Measurements from ENCODE around the gene POLL.
A peak's percentile ranks its signal among the peaks of the same experiment; 100 is the strongest.
"Not testable (repeated sequence)": the region's sequence is repeated elsewhere in the genome, so short reads cannot be mapped to it uniquely, and the experiment has no call there.

POLL gene

DNA sequence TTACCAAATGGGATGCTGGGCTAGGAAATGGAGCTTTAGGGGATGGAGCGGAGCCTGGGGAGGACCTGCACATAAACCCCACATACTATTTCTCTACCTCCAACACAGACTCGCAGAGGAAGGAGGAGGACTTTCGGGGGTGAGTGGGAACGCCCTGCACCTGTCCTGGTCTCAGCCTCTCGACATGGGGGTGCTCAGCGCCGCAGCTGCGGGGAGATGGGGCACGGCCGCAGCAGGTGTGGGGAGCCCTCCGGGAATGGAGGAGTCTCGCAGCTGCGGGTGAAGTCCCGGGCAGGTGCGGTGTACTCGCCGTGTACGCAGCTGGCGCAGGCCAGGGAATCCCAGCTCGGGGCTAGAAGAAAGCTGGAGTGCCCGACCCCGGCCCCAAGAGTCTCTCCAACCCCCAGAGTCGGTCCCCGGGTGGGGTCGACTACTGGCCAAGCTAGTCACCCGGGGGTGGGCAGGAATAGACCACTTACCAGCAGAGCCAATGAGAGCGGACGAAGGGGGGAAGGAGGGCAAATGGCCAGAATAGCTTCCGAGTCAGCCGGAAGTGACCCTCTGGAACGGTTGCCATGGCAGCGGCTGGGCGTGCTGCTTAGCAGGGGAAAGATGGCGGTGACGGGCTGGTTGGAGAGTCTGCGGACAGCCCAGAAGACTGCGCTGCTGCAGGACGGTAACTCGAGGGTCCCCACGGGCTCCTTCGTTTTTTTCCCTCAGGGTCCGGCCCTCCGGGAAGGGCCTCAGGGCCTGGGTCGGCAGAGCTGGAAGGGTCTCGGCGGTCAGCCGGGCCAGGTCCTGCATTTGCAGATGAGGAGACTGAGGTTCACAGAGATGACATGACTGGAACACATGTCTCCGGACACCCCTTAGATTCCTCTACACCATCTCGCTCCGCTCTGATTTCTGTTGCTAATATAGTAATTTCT is at the start of gene POLL, which contains the start of gene DPCD:
Gene POLL, minus strand, starts transcription at position 533 of the 929 bp plus-strand sequence. CDS start 897 bp downstream, outside the sequence.
Gene DPCD, plus strand, starts transcription at position 597 of the 929 bp plus-strand sequence. Its CDS starts 16 bp downstream, at position 613.
- peak; percentile 84 for DNase-seq (ENCODE audit: low read depth, low spot score)

DNA sequence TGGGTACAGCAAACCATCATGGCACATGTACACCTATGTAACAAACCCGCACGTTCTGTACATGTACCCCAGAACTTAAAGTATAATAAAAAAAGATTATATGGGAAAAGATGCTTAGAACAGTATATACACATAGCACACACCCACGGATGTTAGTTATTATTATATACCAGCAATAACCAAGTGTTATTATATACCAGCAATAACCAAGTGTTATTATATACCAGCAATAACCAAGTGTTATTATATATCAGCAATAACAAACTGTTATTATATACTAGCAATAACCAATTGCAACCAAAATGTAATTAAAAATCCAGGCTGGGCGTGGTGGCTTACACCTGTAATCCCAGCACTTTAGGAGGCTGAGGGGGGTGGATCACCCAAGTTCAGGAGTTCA is 45.5 kb upstream of the POLL start:
- not testable (repeated sequence) for DNase-seq (ENCODE audit: low read depth, low spot score)

DNA sequence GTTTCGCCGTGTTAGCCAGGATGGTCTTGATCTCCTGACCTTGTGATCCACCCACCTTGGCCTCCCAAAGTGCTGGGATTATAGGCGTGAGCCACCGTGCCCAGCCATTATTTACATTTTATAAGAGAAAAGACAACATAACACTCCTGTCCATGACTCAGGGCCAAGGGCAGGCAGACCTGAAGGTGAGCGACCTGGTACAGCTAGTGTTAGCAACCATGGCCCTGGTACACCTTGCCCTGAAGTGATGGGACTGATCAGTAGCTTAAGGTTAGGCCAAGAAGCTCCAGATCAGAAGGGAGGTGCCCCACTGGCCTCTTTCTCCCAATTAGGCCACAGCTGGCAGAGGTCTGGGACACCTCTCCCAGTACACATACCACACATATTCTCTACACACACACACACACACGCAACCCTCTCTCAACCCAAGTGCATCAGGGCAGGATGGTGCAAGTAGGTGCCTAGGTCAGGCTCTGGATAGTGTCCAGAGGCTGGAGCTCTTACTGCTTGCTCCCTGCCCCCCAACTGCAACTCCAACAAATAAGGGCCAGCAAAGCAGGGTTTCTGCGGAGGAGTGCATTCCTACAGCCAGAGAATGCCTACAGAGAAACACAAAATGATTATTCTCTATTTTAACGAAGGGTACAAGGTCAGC is 43.9 kb upstream of the POLL start:
- no peak for DNase-seq (ENCODE audit: low read depth, low spot score)

DNA sequence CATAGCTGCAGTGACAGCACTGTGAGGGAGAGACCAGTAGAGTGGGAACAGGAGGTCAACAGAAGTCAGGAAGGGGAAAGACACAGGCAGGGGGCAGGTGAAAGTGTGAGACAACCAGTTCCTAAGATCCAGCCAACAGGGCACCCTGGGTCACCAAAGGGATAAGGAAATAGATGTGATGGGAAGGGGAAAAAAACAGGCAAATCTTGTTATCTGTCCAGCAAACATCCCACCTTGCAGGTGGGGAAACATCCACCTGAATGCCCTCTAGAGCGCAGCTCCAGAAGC is 42.5 kb upstream of the POLL start:
- no peak for DNase-seq (ENCODE audit: low read depth, low spot score)

DNA sequence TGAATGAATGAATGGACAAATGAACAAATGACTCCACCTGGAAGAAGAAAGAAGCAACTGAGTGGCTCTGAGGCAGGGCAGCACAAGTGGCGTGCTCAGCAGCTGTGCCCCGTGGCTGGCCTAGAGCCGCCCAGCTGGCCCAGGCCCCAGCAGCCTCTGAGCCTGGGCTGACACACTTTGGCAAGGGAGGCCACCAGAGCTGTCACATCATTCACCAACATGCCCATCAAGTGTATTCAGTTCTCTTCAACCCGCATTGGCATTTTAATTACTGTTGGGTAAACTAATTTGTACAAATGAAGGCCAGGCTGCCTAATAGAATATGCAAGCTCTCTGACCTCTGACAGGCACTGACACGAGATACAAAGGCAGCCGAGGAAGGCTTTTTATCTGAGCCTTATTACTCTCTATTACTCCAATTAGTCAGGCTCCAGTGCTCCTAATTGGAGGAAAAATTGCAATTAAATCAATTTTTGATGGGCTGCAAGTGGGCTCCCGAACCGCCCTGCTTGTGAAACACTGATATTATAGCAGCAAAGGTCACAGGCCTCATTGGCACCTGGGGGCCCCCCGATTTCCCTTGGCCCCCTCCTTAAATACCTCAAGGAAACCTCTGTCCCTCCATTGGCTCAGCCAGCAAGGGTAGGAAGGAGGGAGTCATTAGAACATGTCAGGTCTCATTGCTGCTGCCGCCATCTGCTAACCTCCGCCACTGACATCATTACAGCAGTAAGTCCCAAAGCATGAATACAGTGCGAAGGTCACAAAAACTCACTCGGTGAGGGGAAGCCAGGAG is 42.0 kb upstream of the POLL start:
- no peak for DNase-seq (ENCODE audit: low read depth, low spot score)

DNA sequence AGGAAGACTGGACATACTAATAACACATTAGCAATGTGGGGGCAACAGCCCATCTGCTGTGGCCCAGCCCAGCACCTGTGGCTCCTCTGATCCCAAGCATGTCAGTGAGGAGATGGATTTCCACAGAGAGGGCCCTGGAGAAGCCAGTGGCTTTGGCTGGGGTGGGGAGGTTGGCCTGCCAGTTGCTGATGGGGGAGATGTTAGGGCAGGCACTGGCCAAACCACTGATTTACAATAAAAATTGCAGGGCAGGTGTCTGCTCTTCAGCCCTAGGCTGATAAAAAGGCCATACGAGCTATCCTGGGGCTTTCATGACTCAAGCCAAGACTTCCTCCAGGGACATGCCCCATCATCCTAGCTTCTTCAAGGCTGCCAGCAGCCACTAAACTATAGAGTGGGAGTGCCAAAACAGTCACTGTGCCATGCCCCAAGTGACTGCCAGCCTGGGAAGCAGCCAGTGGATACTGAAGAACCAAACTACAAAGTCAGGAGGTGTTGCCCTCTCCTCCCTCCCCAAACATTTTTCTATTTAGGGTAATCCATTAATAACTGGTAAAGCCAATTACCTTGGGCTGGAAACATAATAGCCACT is 37.9 kb upstream of the POLL start:
- no peak for DNase-seq (ENCODE audit: low read depth, low spot score)

DNA sequence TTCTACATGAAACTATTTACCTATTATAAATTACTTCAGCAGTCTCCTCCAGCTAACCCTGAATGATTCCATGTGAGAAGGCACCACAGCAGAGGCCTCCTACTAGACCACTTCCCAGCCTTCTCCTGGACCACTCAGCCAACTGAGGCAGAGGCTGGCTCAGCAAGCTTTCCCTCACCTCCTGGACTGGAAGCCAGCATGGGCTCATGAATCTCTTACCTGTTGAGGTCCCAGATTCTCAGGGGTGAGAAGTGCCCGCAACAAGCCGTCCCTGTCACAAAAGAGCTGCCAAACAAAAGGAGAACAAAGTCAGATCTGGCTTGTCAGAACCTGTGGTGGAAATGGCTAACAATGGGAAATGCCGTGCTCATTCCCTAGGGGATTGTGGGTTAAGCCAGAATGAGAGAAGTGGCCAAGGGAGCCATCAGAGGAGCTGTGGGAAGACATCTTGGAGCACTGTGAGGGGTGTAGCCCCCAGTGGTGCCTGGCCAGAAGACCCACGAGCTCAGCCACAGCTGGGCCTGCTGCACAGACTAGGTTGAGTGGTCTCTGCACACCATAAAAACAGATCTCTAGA is 36.6 kb upstream of the POLL start:
- DNase-seq (ENCODE audit: low read depth, low spot score) = no peak

DNA sequence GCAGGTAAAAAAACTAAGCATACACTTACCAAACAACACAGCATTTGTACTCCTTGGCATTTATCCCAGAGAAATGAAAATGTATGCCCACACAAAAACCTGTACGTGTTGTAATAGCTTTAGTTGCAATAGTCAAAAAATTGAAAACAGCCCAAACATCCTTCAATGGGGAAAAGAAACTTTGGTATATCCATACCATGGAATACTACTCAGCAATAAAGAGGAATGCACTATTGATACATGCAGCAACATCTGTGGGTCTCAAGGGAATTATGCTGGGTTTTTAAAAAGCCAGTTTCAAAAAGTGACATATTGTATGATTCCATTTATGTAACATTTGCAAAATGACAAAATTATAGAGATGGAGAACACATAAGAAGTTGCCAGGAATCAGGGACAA is 35.5 kb upstream of the POLL start:
- no peak for DNase-seq (ENCODE audit: low read depth, low spot score)

DNA sequence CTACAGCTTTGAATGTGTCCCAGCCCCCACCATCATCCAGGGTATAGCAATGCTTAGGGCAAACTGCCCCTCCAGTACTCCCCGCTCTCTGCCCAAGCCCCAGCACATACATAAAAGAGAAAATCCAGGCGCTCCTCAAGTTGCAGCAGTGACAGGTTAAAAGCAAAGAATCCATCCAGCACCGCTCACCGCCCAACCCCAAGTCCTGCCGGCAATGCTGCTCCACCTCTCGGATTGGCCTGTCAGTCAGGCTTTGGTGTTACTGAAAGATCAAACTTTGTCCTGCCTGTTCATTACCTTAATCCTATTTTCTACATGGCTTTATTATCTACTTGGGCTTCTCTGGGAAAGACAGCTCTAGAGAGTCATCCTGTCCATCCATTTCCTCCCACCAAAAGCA is 31.9 kb upstream of the POLL start:
- DNase-seq (ENCODE audit: low read depth, low spot score) = no peak

DNA sequence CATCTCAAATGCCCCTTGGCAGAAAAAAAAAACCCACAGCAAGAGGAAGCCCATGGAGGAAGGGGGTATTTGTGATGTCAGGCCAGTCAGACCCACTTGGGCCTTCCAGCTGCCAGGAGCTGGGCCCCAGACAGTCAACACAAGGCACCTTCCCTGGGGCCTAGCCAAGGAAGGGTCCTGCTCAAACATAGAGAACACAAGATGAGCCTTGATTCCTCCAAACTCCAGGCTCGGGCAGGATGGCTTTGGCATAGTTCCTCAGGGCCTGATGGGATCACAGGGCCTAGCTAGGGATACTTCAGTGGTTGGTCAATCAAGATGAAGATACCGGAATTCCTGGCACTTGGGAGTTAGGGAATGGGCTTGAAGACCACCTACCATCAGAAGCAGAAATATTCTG is 30.8 kb upstream of the POLL start:
- no peak for DNase-seq (ENCODE audit: low read depth, low spot score)

DNA sequence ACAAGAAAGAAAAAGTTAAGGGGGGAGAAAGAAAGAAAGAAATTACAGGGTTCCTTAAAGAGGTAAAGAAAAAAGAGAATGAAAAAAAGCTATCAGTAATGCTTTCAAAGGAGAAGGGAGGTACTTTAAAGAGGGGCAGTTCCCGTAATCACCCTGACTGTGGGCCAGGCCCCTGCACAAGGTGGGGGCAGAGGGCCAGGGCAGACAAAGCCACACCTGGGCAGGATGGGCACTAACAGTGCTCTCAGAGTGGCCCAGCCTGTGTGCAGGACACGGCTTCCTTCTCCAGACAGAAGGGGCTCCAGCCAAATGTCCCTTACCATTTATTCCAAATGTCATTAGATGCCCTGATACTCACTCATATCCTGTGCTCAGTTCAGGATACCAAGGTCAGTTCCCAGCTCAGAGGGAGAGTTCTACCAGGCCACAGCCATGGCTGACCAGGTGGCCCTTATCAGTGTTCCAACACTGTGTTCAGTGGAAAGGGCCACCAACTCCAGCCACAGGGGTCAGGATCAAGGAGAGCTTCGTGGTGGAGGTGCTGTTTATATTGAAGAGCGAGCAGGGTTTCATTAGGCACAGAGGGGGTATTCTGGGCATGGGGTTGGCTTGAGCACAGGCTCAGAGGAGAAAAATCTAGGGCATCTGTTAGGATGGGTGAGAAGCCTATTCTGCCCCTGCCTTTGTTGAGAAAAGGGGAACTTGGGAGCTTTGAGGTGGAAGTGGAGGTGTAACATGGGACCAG is 29.9 kb upstream of the POLL start:
- no peak for DNase-seq (ENCODE audit: low read depth, low spot score)

DNA sequence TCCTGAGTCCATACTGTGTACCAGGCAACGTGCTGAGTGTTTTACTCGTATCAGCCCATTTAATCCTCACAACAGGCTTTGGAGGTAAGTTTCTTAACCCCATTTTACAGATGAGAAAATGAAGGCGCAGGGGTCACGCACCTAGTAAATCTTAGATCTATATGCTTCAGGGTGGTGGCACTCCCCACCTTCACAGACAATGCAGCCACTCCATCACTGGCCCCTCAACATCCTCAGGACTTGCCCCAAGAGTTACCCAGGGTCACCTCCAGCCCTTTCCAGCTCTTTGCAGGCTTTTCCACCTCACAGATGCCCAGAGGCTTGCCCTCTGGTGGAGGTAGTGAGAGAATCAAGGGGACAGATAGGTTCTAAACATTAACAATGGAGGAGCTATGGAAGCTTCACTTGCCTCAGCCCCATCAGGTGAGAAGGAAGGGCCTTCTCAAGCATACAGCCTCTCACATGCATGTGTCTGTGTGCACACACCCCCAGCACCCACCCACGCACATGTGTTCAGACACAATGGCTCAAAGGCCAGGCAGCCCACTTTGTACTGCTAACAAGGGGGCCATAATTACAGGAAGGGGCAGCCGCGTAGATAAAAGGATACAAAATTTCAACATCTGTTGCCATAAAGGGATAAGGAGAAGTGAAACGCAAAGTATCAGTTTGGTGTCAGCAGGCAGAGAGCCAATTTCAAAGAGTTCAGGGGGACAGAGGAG is 29.2 kb upstream of the POLL start:
- no peak for DNase-seq (ENCODE audit: low read depth, low spot score)

DNA sequence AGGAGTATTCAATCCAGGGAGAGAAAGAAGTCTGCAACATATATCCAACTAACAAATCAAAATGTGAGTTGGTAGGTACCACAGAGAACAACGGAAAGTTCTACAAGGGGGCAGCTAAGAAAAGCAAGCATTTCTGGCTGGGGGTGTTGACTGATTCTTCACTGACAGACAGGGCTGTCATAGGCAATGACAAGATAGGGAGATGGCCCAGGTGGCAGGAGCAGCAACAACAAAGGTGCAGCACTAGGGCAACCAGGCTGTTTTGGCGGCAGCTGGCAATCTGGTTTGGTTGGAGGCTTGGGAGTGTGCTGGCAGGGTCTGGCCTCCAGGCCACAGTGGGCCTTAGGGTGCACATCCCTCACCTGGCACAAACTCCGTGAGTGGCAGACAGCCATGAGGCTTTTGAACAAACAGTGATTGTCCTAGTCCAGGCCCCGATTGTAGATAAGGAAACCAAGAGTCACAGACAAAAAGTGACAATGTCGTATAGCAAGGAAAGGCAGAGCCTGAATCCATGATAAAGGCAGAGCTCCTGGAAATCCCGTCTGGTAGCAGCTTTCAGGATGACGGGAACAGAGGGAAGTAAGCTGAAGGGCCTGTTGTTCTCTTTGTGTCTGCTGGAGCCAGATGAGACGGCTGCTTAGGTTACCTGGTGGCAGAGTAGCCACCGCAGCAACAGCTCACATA is 28.5 kb upstream of the POLL start:
- no peak for DNase-seq (ENCODE audit: low read depth, low spot score)

DNA sequence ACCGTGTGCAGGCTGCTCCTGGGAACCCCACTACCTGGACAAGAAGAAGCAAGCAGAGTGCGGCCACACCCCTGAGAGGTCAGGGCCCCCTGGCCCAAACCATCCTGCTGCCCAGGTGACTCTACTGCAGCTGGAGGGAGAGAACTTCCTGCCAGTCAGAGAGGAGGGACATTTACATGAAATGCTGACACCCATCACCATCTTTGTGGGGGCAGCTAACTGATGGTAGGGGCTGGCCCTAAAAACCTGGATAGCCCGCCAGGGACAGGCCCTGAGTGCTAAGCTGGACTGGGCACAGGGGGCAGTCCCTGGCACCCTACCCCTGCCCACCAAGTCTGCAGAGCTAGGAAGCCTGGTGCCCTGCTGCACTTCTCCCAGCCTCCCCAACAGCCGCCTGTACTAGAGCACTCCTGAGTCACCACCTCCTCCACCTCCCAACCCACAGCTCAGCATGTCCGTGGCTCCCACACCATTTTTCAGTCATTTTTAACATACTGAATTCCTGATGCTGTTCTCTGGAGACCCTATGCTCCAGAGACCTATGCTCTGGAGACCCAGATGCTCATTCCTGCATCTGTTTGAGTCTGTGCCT is 27.6 kb upstream of the POLL start:
- no peak for DNase-seq (ENCODE audit: low read depth, low spot score)

DNA sequence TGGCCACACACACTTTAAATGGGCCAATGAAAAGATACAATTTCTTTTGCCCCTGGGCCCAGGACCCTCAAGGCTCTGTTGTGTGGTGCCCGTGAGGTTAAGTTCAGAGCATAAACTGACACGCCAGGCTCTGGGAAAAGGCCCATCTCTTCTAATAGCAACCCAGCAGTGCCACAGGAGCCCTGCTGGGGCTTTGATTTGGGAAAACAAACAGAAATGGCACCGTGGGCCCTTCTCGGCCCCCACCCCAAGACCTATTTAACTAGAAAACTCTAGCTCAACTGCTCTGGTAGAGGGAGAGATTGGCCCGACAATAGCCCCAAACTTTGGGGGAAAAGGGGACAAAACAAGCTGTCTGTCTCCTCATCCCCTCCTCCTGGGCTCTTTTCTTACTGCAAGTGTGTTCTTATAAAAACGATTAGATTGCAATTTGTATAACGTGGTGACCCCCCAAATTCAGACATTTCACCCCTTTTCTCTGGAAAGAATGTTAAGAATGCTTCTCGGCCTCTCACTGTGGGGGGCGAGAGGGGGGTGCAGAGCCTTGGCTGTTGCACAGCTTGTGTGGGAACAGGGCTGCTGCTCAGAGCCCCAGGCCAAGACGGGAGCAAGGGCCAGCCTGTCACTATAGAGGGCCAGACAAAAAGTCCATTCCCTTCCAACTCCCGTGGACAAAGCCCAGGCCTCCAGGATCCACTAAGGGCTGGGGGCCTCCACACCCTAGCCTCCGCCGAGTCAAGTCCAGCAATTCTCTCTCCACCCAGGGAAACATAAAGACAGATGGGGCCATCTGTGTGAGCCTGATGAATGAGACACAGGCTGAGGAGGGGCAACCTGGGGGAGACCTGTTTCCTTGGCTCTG is 26.8 kb upstream of the POLL start:
- no peak for DNase-seq (ENCODE audit: low read depth, low spot score)

DNA sequence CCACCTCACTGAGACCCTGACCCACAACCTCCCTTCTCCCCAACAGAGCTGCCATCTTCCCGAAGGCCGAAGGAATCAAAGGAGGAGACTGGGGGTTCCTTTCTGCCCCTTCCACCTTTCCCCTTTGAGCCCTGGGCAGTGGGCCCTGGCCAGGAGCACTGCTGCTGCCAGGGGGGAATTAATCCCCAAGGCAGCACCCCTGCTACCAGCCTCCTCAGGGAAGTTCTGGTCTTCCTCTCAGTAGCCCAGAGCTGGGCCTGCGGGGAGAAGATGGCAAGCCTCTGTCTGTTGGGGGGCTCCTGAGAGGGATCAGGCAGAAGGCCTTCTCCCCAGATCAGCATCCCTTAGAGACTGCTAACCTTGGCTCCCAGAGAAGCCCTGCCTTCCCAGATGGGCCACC is 25.6 kb upstream of the POLL start:
- DNase-seq (ENCODE audit: low read depth, low spot score) = no peak

DNA sequence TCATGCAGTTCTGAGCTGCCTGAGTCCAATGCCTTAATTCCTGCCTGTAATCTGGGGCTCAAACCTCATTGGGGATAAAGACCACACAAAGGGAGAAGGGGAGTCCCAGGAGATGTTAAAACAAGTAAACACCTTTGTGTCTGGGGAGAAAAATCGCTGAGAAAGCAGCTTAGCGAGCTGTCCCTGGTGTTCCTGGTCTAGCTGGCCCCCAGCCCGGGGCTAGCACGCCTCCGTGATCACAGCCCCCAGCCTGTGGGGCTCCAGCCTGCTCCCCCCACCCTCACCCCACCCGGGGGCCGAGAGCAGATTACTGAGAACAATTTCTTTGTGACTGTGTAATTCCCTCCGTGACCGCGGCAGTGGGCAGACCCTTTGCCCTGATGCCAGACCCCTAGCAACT is 24.8 kb upstream of the POLL start:
- DNase-seq (ENCODE audit: low read depth, low spot score) = no peak

DNA sequence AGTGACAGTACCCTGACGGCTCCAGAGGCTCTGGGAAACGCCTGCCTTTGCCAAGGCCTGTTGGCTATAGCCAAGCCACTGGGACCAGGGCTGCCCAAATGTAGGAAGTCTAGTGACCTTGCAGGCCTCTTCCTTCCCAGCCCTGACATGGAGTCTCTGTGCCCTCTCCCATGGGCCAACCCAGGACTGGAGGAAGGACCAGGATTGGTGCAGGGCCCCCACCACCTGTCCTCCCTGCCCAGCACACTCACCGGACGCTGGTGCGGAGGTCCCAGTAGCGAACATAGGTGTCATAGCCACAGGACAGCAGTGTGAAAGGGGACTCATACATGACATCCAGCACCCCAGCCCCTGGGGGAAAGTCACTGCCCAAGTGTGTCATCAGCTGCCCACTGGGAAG is 24.0 kb upstream of the POLL start:
- no peak for DNase-seq (ENCODE audit: low read depth, low spot score)

Data from smooth muscle cell of the brain vasculature (primary cell).